K562 (cell line): ENCODE results near the gene PNMA5. TPM values are rescaled to one million over a fixed set of nuclear protein-coding genes. Genes with fewer than 3 reads are reported as not detected.

Experiments
- GATA2 ChIP-seq: sonication (generic); formaldehyde crosslinking; IDR thresholded peaks from 2 replicates; pipeline ENCODE4 v1.4.0; 2020; ENCODE audit warnings: mild to moderate bottlenecking, missing genetic modification reagents
- HDAC8 ChIP-seq: fragments of 450-650 bp; IDR thresholded peaks from 2 replicates; pipeline ENCODE4 v1.6.1; 2016; ENCODE audit warnings: mild to moderate bottlenecking, missing genetic modification characterization, moderate library complexity, missing compliant biosample characterization
- MAZ ChIP-seq, 2 experiments: fragments of 450-650 bp in 1 of 2; sonication (generic) in 1 of 2; formaldehyde crosslinking; IDR thresholded peaks in 1 of 2; conservative IDR thresholded peaks in 1 of 2; 2 replicates each; pipeline versions ENCODE4 v1.4.0 to v1.5.0; 2020; ENCODE audit warnings: mild to moderate bottlenecking in 1 of 2, missing genetic modification reagents in 1 of 2
- POLR2B ChIP-seq: fragments of 450-650 bp; IDR thresholded peaks from 2 replicates; pipeline ENCODE4 v1.6.1; 2018; ENCODE audit warnings: low read depth; ENCODE audit not compliant: partially characterized antibody
- ZKSCAN1 ChIP-seq: fragments of 150-350 bp; IDR thresholded peaks from 2 replicates; pipeline ENCODE4 v1.6.1; 2016; ENCODE audit warnings: low read depth, low read length
- ZNF143 ChIP-seq: sonication (generic); formaldehyde crosslinking; IDR thresholded peaks from 2 replicates; pipeline ENCODE4 v1.9.0; 2022; ENCODE audit warnings: mild to moderate bottlenecking, missing genetic modification reagents
- ZNF3 ChIP-seq: fragments of 250-450 bp; sonication (Bioruptor Pico); IDR thresholded peaks from 2 replicates; pipeline ENCODE4 v1.5.0; 2021; ENCODE audit warnings: mild to moderate bottlenecking, moderate library complexity
- polyA plus RNA-seq, 8 experiments: library from polyadenylated mRNA; depleted of rRNA in 4 of 8; stranded (reverse) in 5 of 8; unstranded in 3 of 8; fragments of >200 nt; fragmentation: Nextera tagmentation in 2 of 8; fragmentation: Illumina TruSeq in 1 of 8; extraction: Ambion mirVana in 2 of 8; extraction: Trizol in 1 of 8; gene quantifications; 2 replicates each; pipeline versions ENCODE4 v1.2.1 to v1.2.3, GENCODE V29; 2011 to 2014; ENCODE audit warnings: inconsistent platforms in 1 of 8, missing spikeins in 1 of 8
- total RNA-seq, 7 experiments: library from RNA; depleted of rRNA in 6 of 7; stranded (reverse); fragments of >200 nt in 6 of 7; fragmentation: Illumina TruSeq in 2 of 7; extraction: Trizol in 2 of 7; gene quantifications; 2 replicates each; pipeline versions ENCODE4 v1.2.1 to v1.2.3, GENCODE V29; 2011 to 2021; ENCODE audit warnings: low replicate concordance in 1 of 7
- TF ChIP-seq, protein P1 (sequence below): fragments of 450-650 bp; IDR thresholded peaks from 2 replicates; pipeline ENCODE4 v1.6.1; 2016; ENCODE audit warnings: mild to moderate bottlenecking, moderate library complexity
- TF ChIP-seq, protein P2 (sequence below), 2 experiments: IDR thresholded peaks; 2 replicates each; pipeline ENCODE4 v1.6.1; 2012; ENCODE audit warnings: improper control_type of control experiment in 2 of 2, low read depth in 2 of 2, low read length in 2 of 2, borderline replicate concordance in 1 of 2
- TF ChIP-seq, protein P3 (sequence below): sonication (generic); formaldehyde crosslinking; IDR thresholded peaks from 2 replicates; pipeline ENCODE4 v1.8.0; 2022; ENCODE audit warnings: missing genetic modification reagents, mild to moderate bottlenecking, moderate library complexity, borderline replicate concordance

PNMA5 gene
- total and polyA plus RNA-seq, 9 of the 15 experiments (the other 6 are each of a cell fraction or from before 2014, with no cell fraction given): 0.03 to 0.20 (median 0.07) TPM; not detected in 3

DNA sequence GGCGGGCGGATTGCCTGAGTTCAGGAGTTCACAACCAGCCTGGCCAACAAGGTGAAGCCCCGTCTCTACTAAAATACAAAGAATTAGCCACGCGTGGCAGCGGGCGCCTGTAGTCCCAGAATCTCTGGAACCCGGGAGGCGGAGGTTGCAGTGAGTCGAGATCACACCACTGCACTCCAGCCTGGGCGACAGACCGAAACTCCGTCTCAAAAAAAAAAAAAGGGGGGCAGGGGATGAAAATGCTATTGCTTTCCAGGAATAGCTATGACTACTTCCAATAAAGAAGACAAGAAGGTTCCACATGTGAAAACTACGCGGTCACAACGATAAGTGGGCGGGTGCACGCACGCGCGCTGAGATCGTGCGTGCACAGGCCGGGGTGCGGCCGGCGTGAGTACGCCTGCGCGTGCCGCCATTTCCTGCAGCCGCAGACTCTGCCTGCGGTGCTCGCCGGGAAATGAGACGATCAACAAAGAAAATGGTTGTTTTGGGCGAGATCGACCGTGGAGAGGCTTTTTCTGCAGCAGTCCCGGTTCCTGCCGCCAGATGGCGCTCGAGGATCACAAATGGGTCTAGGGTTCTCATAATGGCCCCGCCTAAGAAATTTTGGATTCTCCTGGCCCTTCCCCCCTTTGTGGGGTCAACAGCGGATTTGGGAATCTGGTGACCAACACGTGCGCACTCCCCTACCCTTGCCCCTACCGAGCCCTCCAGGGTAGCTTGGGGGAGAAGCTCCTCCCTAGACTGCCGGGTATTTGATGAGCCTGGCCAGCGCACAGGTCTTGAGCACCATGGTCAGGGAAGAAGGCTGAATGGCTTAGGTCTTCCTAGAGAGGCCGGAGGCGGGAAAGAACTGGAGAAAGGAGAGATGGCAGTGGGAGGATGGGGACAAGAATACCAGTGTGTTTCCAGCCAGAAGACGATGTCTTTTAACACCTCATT, 35.1 kb downstream of the PNMA5 start (continued):
- TF ChIP-seq, protein P1, sequence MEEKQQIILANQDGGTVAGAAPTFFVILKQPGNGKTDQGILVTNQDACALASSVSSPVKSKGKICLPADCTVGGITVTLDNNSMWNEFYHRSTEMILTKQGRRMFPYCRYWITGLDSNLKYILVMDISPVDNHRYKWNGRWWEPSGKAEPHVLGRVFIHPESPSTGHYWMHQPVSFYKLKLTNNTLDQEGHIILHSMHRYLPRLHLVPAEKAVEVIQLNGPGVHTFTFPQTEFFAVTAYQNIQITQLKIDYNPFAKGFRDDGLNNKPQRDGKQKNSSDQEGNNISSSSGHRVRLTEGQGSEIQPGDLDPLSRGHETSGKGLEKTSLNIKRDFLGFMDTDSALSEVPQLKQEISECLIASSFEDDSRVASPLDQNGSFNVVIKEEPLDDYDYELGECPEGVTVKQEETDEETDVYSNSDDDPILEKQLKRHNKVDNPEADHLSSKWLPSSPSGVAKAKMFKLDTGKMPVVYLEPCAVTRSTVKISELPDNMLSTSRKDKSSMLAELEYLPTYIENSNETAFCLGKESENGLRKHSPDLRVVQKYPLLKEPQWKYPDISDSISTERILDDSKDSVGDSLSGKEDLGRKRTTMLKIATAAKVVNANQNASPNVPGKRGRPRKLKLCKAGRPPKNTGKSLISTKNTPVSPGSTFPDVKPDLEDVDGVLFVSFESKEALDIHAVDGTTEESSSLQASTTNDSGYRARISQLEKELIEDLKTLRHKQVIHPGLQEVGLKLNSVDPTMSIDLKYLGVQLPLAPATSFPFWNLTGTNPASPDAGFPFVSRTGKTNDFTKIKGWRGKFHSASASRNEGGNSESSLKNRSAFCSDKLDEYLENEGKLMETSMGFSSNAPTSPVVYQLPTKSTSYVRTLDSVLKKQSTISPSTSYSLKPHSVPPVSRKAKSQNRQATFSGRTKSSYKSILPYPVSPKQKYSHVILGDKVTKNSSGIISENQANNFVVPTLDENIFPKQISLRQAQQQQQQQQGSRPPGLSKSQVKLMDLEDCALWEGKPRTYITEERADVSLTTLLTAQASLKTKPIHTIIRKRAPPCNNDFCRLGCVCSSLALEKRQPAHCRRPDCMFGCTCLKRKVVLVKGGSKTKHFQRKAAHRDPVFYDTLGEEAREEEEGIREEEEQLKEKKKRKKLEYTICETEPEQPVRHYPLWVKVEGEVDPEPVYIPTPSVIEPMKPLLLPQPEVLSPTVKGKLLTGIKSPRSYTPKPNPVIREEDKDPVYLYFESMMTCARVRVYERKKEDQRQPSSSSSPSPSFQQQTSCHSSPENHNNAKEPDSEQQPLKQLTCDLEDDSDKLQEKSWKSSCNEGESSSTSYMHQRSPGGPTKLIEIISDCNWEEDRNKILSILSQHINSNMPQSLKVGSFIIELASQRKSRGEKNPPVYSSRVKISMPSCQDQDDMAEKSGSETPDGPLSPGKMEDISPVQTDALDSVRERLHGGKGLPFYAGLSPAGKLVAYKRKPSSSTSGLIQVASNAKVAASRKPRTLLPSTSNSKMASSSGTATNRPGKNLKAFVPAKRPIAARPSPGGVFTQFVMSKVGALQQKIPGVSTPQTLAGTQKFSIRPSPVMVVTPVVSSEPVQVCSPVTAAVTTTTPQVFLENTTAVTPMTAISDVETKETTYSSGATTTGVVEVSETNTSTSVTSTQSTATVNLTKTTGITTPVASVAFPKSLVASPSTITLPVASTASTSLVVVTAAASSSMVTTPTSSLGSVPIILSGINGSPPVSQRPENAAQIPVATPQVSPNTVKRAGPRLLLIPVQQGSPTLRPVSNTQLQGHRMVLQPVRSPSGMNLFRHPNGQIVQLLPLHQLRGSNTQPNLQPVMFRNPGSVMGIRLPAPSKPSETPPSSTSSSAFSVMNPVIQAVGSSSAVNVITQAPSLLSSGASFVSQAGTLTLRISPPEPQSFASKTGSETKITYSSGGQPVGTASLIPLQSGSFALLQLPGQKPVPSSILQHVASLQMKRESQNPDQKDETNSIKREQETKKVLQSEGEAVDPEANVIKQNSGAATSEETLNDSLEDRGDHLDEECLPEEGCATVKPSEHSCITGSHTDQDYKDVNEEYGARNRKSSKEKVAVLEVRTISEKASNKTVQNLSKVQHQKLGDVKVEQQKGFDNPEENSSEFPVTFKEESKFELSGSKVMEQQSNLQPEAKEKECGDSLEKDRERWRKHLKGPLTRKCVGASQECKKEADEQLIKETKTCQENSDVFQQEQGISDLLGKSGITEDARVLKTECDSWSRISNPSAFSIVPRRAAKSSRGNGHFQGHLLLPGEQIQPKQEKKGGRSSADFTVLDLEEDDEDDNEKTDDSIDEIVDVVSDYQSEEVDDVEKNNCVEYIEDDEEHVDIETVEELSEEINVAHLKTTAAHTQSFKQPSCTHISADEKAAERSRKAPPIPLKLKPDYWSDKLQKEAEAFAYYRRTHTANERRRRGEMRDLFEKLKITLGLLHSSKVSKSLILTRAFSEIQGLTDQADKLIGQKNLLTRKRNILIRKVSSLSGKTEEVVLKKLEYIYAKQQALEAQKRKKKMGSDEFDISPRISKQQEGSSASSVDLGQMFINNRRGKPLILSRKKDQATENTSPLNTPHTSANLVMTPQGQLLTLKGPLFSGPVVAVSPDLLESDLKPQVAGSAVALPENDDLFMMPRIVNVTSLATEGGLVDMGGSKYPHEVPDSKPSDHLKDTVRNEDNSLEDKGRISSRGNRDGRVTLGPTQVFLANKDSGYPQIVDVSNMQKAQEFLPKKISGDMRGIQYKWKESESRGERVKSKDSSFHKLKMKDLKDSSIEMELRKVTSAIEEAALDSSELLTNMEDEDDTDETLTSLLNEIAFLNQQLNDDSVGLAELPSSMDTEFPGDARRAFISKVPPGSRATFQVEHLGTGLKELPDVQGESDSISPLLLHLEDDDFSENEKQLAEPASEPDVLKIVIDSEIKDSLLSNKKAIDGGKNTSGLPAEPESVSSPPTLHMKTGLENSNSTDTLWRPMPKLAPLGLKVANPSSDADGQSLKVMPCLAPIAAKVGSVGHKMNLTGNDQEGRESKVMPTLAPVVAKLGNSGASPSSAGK: peak; percentile 62
- 0 out of 2 replicates have a peak, but pooled peaks have one; percentile 16 for TF ChIP-seq ZKSCAN1
- peak; percentile 73 for TF ChIP-seq ZNF143 (CRISPR knock-in tag)
- no peak for TF ChIP-seq HDAC8 (tag)
- TF ChIP-seq MAZ (CRISPR knock-in tag; conservative IDR thresholded peaks at IDR 0.05 in 1 of 2, IDR thresholded peaks at IDR 0.05 in 1 of 2): peak in 1 of 2 experiments; percentile 55; a peak in 1 of 4 replicates
- no peak for TF ChIP-seq ZNF3
- TF ChIP-seq, protein P2, sequence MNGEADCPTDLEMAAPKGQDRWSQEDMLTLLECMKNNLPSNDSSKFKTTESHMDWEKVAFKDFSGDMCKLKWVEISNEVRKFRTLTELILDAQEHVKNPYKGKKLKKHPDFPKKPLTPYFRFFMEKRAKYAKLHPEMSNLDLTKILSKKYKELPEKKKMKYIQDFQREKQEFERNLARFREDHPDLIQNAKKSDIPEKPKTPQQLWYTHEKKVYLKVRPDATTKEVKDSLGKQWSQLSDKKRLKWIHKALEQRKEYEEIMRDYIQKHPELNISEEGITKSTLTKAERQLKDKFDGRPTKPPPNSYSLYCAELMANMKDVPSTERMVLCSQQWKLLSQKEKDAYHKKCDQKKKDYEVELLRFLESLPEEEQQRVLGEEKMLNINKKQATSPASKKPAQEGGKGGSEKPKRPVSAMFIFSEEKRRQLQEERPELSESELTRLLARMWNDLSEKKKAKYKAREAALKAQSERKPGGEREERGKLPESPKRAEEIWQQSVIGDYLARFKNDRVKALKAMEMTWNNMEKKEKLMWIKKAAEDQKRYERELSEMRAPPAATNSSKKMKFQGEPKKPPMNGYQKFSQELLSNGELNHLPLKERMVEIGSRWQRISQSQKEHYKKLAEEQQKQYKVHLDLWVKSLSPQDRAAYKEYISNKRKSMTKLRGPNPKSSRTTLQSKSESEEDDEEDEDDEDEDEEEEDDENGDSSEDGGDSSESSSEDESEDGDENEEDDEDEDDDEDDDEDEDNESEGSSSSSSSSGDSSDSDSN (IDR thresholded peaks at IDR 0.05; ENCODE audit: borderline replicate concordance in 1 of 2, low read depth in 2 of 2, low read length in 2 of 2): no peak
- TF ChIP-seq, protein P3, sequence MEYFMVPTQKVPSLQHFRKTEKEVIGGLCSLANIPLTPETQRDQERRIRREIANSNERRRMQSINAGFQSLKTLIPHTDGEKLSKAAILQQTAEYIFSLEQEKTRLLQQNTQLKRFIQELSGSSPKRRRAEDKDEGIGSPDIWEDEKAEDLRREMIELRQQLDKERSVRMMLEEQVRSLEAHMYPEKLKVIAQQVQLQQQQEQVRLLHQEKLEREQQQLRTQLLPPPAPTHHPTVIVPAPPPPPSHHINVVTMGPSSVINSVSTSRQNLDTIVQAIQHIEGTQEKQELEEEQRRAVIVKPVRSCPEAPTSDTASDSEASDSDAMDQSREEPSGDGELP (CRISPR knock-in tag): peak; percentile 34; the same call in 1 of the 2 replicates
- no peak for TF ChIP-seq POLR2B
- TF ChIP-seq GATA2 (CRISPR knock-in tag): no peak
